Liver (tissue), 3 donors: ENCODE measurements around the gene DOCK2.

ENCODE experiments used
- CTCF ChIP-seq: fragments of 150-350 bp; IDR thresholded peaks from 2 replicates; pipeline ENCODE4 v1.5.1; 2017; ENCODE audit warnings: improper control_type of control experiment, low read depth, low read length; ENCODE audit not compliant: missing input control
- JUND ChIP-seq, 2 donors: IDR thresholded peaks; 2 replicates each; pipeline ENCODE4 v1.6.1; 2016; ENCODE audit warnings: antibody characterized with exemption in 2 of 2
- TF ChIP-seq, protein P1 (sequence below): IDR thresholded peaks from 2 replicates; pipeline ENCODE4 v1.6.1; 2016; ENCODE audit warnings: antibody characterized with exemption
- donor health status: healthy.
- donor health status: healthy.

DNA sequence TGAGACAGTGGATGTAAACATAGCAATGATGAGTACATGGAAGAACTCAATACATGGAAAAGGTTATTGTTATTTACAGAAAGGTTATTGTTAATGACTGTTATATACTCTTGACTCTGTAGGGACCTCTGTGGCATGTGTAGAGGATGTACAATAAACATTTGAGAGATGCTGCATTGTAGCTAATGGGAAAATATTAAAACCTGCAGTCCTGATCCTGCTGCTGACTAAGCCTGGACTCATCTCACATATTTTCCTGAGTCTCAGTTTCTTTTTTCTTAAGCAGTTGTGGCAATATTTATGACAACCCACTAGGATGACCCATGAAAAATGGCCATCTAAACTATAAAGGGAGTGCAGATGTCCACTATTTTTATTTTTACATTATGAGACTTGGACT, 75.4 kb downstream of the DOCK2 start:
- TF ChIP-seq CTCF (no peak), JUND (IDR thresholded peaks at IDR 0.05) (no peak)
- TF ChIP-seq, protein P1, sequence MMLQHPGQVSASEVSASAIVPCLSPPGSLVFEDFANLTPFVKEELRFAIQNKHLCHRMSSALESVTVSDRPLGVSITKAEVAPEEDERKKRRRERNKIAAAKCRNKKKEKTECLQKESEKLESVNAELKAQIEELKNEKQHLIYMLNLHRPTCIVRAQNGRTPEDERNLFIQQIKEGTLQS, result no peak
